Trophoblast cell (in vitro differentiated cells and primary cell): Measurements from ENCODE around the gene CXCL12.

Experiments used
- DNase-seq, 2 donors: peaks; one replicate each; pipeline ENCODE4 v3.0.0-alpha.2; 2016
- H2AFZ ChIP-seq: 2 replicates; pipeline ENCODE4 v1.6.1; 2013; ENCODE audit warnings: low read length, moderate library complexity, mild to moderate bottlenecking; ENCODE audit not compliant: insufficient read depth, poor library complexity
- H2AK5ac ChIP-seq: 2 replicates; pipeline ENCODE4 v1.6.1; 2013; ENCODE audit warnings: mild to moderate bottlenecking, low read length
- H2BK120ac ChIP-seq: 2 replicates; pipeline ENCODE4 v1.6.1; 2013; ENCODE audit warnings: low read length, mild to moderate bottlenecking, moderate library complexity; ENCODE audit not compliant: insufficient read depth, poor library complexity
- H2BK12ac ChIP-seq: 2 replicates; pipeline ENCODE4 v1.6.1; 2013; ENCODE audit warnings: mild to moderate bottlenecking, low read length, moderate library complexity
- H2BK5ac ChIP-seq: 2 replicates; pipeline ENCODE4 v1.6.1; 2013; ENCODE audit warnings: low read length, low read depth, moderate library complexity, mild to moderate bottlenecking; ENCODE audit not compliant: poor library complexity
- H3K14ac ChIP-seq: 2 replicates; pipeline ENCODE4 v1.6.1; 2013; ENCODE audit warnings: mild to moderate bottlenecking, low read length
- H3K18ac ChIP-seq: 2 replicates; pipeline ENCODE4 v1.6.1; 2013; ENCODE audit warnings: mild to moderate bottlenecking, low read length
- H3K23ac ChIP-seq: 2 replicates; pipeline ENCODE4 v1.6.1; 2013; ENCODE audit warnings: low read length
- H3K27ac ChIP-seq: 2 replicates; pipeline ENCODE4 v1.5.1; 2013; ENCODE audit warnings: low read depth, mild to moderate bottlenecking, inconsistent platforms, low read length, moderate library complexity
- H3K27me3 ChIP-seq: 2 replicates; pipeline ENCODE4 v1.6.1; 2013; ENCODE audit warnings: inconsistent platforms, mild to moderate bottlenecking, low read length, moderate library complexity; ENCODE audit not compliant: insufficient read depth
- H3K36me3 ChIP-seq, 2 experiments: 1 replicate in 1 of 2; 2 replicates in 1 of 2; pipeline ENCODE4 v1.6.1; 2013; ENCODE audit warnings: low read length in 2 of 2, mild to moderate bottlenecking in 2 of 2, moderate library complexity in 1 of 2; ENCODE audit not compliant: insufficient read depth in 2 of 2, control insufficient read depth in 1 of 2
- H3K4ac ChIP-seq: 2 replicates; pipeline ENCODE4 v1.6.1; 2013; ENCODE audit warnings: low read depth, mild to moderate bottlenecking, low read length, moderate library complexity
- H3K4me1 ChIP-seq, 2 experiments: 1 replicate in 1 of 2; 2 replicates in 1 of 2; pipeline ENCODE4 v1.6.1; 2013; ENCODE audit warnings: low read length in 2 of 2, mild to moderate bottlenecking in 2 of 2, moderate library complexity in 1 of 2; ENCODE audit not compliant: insufficient read depth in 2 of 2, control insufficient read depth in 1 of 2
- H3K4me2 ChIP-seq: 2 replicates; pipeline ENCODE4 v1.6.1; 2013; ENCODE audit warnings: inconsistent platforms, mild to moderate bottlenecking, low read length, moderate library complexity
- H3K4me3 ChIP-seq: 2 replicates; pipeline ENCODE4 v1.5.1; 2013; ENCODE audit warnings: mild to moderate bottlenecking, low read depth, low read length, inconsistent platforms
- H3K79me1 ChIP-seq: one replicate; pipeline ENCODE4 v1.6.1; 2013; ENCODE audit warnings: low read length
- H3K79me2 ChIP-seq: 2 replicates; pipeline ENCODE4 v1.6.1; 2013; ENCODE audit warnings: low read length, mild to moderate bottlenecking; ENCODE audit not compliant: control insufficient read depth, insufficient read depth, poor library complexity
- H3K9ac ChIP-seq: 2 replicates; pipeline ENCODE4 v1.6.1; 2013; ENCODE audit warnings: mild to moderate bottlenecking, low read length
- H3K9me3 ChIP-seq: 2 replicates; pipeline ENCODE4 v1.6.1; 2013; ENCODE audit warnings: low read depth, mild to moderate bottlenecking, control low read depth, inconsistent platforms, low read length; ENCODE audit not compliant: insufficient read depth
- H4K12ac ChIP-seq: 2 replicates; pipeline ENCODE4 v1.6.1; 2013; ENCODE audit warnings: low read depth, mild to moderate bottlenecking, low read length, moderate library complexity
- H4K8ac ChIP-seq: 2 replicates; pipeline ENCODE4 v1.6.1; 2013; ENCODE audit warnings: low read depth, mild to moderate bottlenecking, low read length, moderate library complexity
- H4K91ac ChIP-seq: one replicate; pipeline ENCODE4 v1.6.1; 2013; ENCODE audit warnings: low read depth, mild to moderate bottlenecking, low read length, moderate library complexity
- WGBS: extraction: QIAGEN DNeasy Blood & Tissue Kit; methylation state at CpG from one replicate; pipeline ENCODE4 v1.1.7; 2013; ENCODE audit warnings: missing lambda C conversion rate; ENCODE audit not compliant: insufficient read length, insufficient coverage; ENCODE audit errors: extremely low coverage; 5-methylcytosine and 5-hydroxymethylcytosine counted together

The CXCL12 gene

GRCh38 chr10:44411251-44411650, 26.4 kb upstream of the CXCL12 start:
- no peak overlapping the region for H4K91ac ChIP-seq
- no peak overlapping the region for H4K12ac ChIP-seq
- H2BK12ac ChIP-seq = no peak overlapping the region
- no peaks in the 10 kb centered on the region for H3K79me1 ChIP-seq
- no peak overlapping the region for H3K27ac ChIP-seq
- H3K79me2 ChIP-seq = no peaks in the 10 kb centered on the region
- no peak overlapping the region for H2AK5ac ChIP-seq
- peaks cover 6% of the 10 kb centered on the region for H3K9me3 ChIP-seq
- H3K4me2 ChIP-seq = no peak overlapping the region
- no peaks in the 10 kb centered on the region for H3K36me3 ChIP-seq
- WGBS = no CpG with 5 or more reads among the region's 5 CpGs
- peaks cover 0 to under 1% of the 10 kb centered on the region in 2 experiments for H3K4me1 ChIP-seq
- DNase-seq = no peak
- H3K23ac ChIP-seq = no peak overlapping the region
- H3K14ac ChIP-seq = no peak overlapping the region
- no peak overlapping the region for H2BK5ac ChIP-seq
- no peak overlapping the region for H3K4me3 ChIP-seq
- no peak overlapping the region for H4K8ac ChIP-seq
- H2BK120ac ChIP-seq = no peak overlapping the region
- no peaks in the 10 kb centered on the region for H3K27me3 ChIP-seq
- no peak overlapping the region for H2AFZ ChIP-seq
- H3K18ac ChIP-seq = no peak overlapping the region
- H3K9ac ChIP-seq = no peak overlapping the region
- H3K4ac ChIP-seq = no peak overlapping the region

- H3K18ac ChIP-seq = no peak overlapping the region
- no peak overlapping the region for H3K23ac ChIP-seq
- H3K14ac ChIP-seq = no peak overlapping the region
- WGBS = no CpG with 5 or more reads among the region's 2 CpGs
- H3K79me1 ChIP-seq = no peaks in the 10 kb centered on the region
- H3K9me3 ChIP-seq = no peaks in the 10 kb centered on the region
- no peaks in the 10 kb centered on the region for H3K36me3 ChIP-seq
- H3K27me3 ChIP-seq = no peaks in the 10 kb centered on the region
- no peak overlapping the region for H2AFZ ChIP-seq
- H3K4me3 ChIP-seq = no peak overlapping the region
- H4K8ac ChIP-seq = no peak overlapping the region
- H4K12ac ChIP-seq = no peak overlapping the region
- no peak overlapping the region for H2AK5ac ChIP-seq
- no peak overlapping the region for H2BK120ac ChIP-seq
- H3K4ac ChIP-seq = no peak overlapping the region
- no peak overlapping the region for H2BK5ac ChIP-seq
- H3K27ac ChIP-seq = no peak overlapping the region
- no peaks in the 10 kb centered on the region for H3K79me2 ChIP-seq
- H3K4me2 ChIP-seq = no peak overlapping the region
- no peak overlapping the region for H3K9ac ChIP-seq
- H3K4me1 ChIP-seq = no peaks in the 10 kb centered on the region
- no peak overlapping the region for H2BK12ac ChIP-seq
- no peak overlapping the region for H4K91ac ChIP-seq
- DNase-seq = no peak
Observed at GRCh38 chr10:44404741-44405437, 20.0 kb upstream of the CXCL12 start.

- Histone ChIP-seq H3K14ac (no peak overlapping the region), H3K27ac (no peak overlapping the region), H4K8ac (no peak overlapping the region), H2BK120ac (no peak overlapping the region), H4K12ac (no peak overlapping the region), H2AK5ac (no peak overlapping the region), H3K23ac (no peak overlapping the region), H4K91ac (no peak overlapping the region), H2AFZ (no peak overlapping the region), H2BK12ac (no peak overlapping the region), H3K4me2 (no peak overlapping the region), H2BK5ac (no peak overlapping the region), H3K4ac (no peak overlapping the region), H3K79me2 (no peaks in the 10 kb centered on the region), H3K18ac (no peak overlapping the region), H3K4me3 (no peak overlapping the region), H3K79me1 (no peaks in the 10 kb centered on the region), H3K27me3 (no peaks in the 10 kb centered on the region), H3K4me1 (no peaks in the 10 kb centered on the region), H3K9ac (no peak overlapping the region), H3K36me3 (no peaks in the 10 kb centered on the region), H3K9me3 (no peaks in the 10 kb centered on the region)
- no CpG with 5 or more reads among the region's 6 CpGs for WGBS
- DNase-seq = no peak
Observed at GRCh38 chr10:44402465-44403195, 17.7 kb upstream of the CXCL12 start.

- H3K18ac ChIP-seq = no peak overlapping the region
- no peak for DNase-seq
- no peak overlapping the region for H4K12ac ChIP-seq
- no peak overlapping the region for H2AFZ ChIP-seq
- H3K36me3 ChIP-seq = no peaks in the 10 kb centered on the region
- H3K79me1 ChIP-seq = no peaks in the 10 kb centered on the region
- no peaks in the 10 kb centered on the region for H3K27me3 ChIP-seq
- H2BK120ac ChIP-seq = no peak overlapping the region
- no peak overlapping the region for H3K4ac ChIP-seq
- H3K79me2 ChIP-seq = no peaks in the 10 kb centered on the region
- H3K9ac ChIP-seq = no peak overlapping the region
- WGBS = no CpG with 5 or more reads among the region's 4 CpGs
- H2BK5ac ChIP-seq = no peak overlapping the region
- no peaks in the 10 kb centered on the region for H3K9me3 ChIP-seq
- no peak overlapping the region for H4K91ac ChIP-seq
- no peaks in the 10 kb centered on the region for H3K4me1 ChIP-seq
- H3K4me2 ChIP-seq = no peak overlapping the region
- no peak overlapping the region for H4K8ac ChIP-seq
- H3K23ac ChIP-seq = no peak overlapping the region
- H2AK5ac ChIP-seq = no peak overlapping the region
- H2BK12ac ChIP-seq = no peak overlapping the region
- no peak overlapping the region for H3K27ac ChIP-seq
- no peak overlapping the region for H3K14ac ChIP-seq
- H3K4me3 ChIP-seq = no peak overlapping the region
Observed at GRCh38 chr10:44400541-44400940, 15.6 kb upstream of the CXCL12 start.
